T47D (cell line): ENCODE data around the gene CRACR2A.

Source experiments
- DNase-seq, 2 experiments: peaks; one replicate each; pipeline versions ENCODE4 v3.0.0 to v3.0.0-alpha.2; 2011 to 2012; ENCODE audit warnings: low read depth in 1 of 2, low spot score in 1 of 2
- JUND ChIP-seq: IDR thresholded peaks from 2 replicates; pipeline ENCODE4 v1.6.1; 2012; ENCODE audit warnings: low read depth
- in situ Hi-C: cut with HindIII; loops from 2 replicates; pipeline ENCODE4 v1.10.0; 2016; ENCODE audit warnings: low sequenced_read_pairs, low pct_unique_long_range_greater_than_20kb

The CRACR2A gene

GRCh38 chr12:3727877-3728632 is 24.9 kb downstream of the CRACR2A start:
- no peak for DNase-seq
- in situ Hi-C loops = no loop called here
- TF ChIP-seq JUND = no peak

GRCh38 chr12:3727354-3727753 is 25.6 kb downstream of the CRACR2A start:
- TF ChIP-seq JUND = no peak
- no peak for DNase-seq
- in situ Hi-C loops = no loop called here

GRCh38 chr12:3726456-3726855 is 26.5 kb downstream of the CRACR2A start:
- DNase-seq = no peak
- no peak for TF ChIP-seq JUND
- in situ Hi-C loops = no loop called here

GRCh38 chr12:3725388-3726115 is 27.4 kb downstream of the CRACR2A start:
- in situ Hi-C loops = no loop called here
- no peak for TF ChIP-seq JUND
- DNase-seq = no peak

GRCh38 chr12:3723916-3724805 is 28.7 kb downstream of the CRACR2A start:
- DNase-seq = no peak
- TF ChIP-seq JUND = no peak
- in situ Hi-C loops = no loop called here

- DNase-seq = no peak
- in situ Hi-C loops = no loop called here
Observed at GRCh38 chr12:3722368-3722767, 30.5 kb downstream of the CRACR2A start.

GRCh38 chr12:3720772-3721171 is 32.1 kb downstream of the CRACR2A start:
- no peak for TF ChIP-seq JUND
- in situ Hi-C loops = no loop called here
- no peak for DNase-seq

More at GRCh38 chr12:3722368-3722767, 30.5 kb downstream of the CRACR2A start:
- TF ChIP-seq JUND = no peak

- TF ChIP-seq JUND = no peak
- no peak for DNase-seq
- in situ Hi-C loops = no loop called here
Observed at GRCh38 chr12:3718100-3718499, 34.8 kb downstream of the CRACR2A start.

- TF ChIP-seq JUND = no peak
- DNase-seq = no peak
- in situ Hi-C loops = no loop called here
Observed at GRCh38 chr12:3717283-3717898, 35.5 kb downstream of the CRACR2A start.

- in situ Hi-C loops = no loop called here
- DNase-seq = no peak
- no peak for TF ChIP-seq JUND
Observed at GRCh38 chr12:3715999-3716398, 36.9 kb downstream of the CRACR2A start.

- no peak for DNase-seq
- TF ChIP-seq JUND = no peak
- in situ Hi-C loops = no loop called here
Observed at GRCh38 chr12:3713947-3714346, 39.0 kb downstream of the CRACR2A start.

GRCh38 chr12:3713483-3713882 is 39.4 kb downstream of the CRACR2A start:
- DNase-seq = no peak
- in situ Hi-C loops = no loop called here
- TF ChIP-seq JUND = no peak
